ENCODE results near the gene OTOF.

DNA sequence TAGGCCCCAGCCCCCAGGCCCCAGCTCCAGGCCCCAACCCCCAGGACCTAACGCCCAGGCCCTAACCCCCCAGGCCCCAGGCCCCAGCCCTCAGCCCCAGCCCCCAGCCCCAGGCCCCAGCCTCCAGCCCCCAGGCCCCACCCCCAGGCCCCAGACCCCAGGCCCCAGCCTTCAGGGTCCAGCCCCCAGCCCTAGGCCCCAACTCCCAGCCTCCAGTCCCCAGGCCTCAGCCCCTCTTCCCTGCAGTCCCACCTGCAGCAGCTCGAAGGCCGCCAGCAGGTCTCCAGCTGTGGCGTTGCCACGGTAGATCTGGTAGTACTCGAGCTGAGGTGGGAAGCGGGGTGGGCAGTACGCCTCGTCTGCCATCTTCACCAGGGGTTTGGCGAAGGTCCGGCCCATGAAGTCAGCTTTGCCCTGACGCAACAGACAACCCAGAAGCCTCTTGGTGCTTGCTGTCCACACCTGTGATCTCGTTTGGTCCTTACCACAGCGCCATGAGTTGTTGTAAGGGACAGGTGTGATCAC is 3.6 kb downstream of the OTOF start:
- no peak for TF ChIP-seq CTCF (IDR thresholded peaks at IDR 0.05)
- TF ChIP-seq, protein P1, sequence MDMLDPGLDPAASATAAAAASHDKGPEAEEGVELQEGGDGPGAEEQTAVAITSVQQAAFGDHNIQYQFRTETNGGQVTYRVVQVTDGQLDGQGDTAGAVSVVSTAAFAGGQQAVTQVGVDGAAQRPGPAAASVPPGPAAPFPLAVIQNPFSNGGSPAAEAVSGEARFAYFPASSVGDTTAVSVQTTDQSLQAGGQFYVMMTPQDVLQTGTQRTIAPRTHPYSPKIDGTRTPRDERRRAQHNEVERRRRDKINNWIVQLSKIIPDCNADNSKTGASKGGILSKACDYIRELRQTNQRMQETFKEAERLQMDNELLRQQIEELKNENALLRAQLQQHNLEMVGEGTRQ (IDR thresholded peaks at IDR 0.05; ENCODE audit: borderline replicate concordance, low read depth, low read length): no peak
- no peak for TF ChIP-seq POLR2AphosphoS5 (IDR thresholded peaks at IDR 0.05; ENCODE audit: low read depth, low read length)
- TF ChIP-seq, protein P2, sequence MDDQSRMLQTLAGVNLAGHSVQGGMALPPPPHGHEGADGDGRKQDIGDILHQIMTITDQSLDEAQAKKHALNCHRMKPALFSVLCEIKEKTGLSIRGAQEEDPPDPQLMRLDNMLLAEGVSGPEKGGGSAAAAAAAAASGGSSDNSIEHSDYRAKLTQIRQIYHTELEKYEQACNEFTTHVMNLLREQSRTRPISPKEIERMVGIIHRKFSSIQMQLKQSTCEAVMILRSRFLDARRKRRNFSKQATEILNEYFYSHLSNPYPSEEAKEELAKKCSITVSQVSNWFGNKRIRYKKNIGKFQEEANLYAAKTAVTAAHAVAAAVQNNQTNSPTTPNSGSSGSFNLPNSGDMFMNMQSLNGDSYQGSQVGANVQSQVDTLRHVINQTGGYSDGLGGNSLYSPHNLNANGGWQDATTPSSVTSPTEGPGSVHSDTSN (IDR thresholded peaks at IDR 0.05): no peak
- no peak for TF ChIP-seq NRF1 (IDR thresholded peaks at IDR 0.05; ENCODE audit: low read depth, low read length)
- no peak for TF ChIP-seq TCF12 (IDR thresholded peaks at IDR 0.05)

All from SK-N-SH (cell line).